Fibroblast of lung (primary cell): ENCODE measurements around the gene ADH1C.

Experiments used
- EZH2 ChIP-seq: IDR thresholded peaks from 2 replicates; pipeline ENCODE4 v1.5.1; 2012; ENCODE audit warnings: low read length, control low read depth, mild to moderate bottlenecking; ENCODE audit errors: missing control alignments
- TF ChIP-seq, protein P1 (sequence below), 2 donors: IDR thresholded peaks in 1 of 2; conservative IDR thresholded peaks in 1 of 2; 1 replicate in 1 of 2; 2 replicates in 1 of 2; pipeline ENCODE4 v1.5.1; 2011 to 2012; ENCODE audit warnings: low read length in 2 of 2, control low read depth in 1 of 2, inconsistent platforms in 1 of 2, low read depth in 1 of 2, mild to moderate bottlenecking in 1 of 2

DNA sequence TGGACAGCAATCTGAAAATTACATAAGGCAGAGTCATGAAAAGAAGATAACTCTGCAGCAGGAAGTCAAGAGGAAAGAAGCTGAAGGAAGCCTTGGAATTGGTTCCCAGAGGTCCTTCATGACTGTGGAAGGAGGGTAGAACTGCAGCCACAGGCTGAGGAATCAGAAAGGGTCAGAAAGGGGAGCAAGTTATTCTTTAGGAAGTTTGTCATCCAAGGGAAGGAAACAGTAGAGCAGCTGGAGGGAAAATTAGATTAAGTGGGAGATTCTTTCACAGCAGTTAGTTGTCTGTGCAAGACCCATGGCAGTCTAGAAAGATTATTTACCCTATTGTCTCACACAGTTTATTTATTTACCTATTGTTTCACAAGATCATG, 9.3 kb upstream of the ADH1C start:
- TF ChIP-seq, protein P1, sequence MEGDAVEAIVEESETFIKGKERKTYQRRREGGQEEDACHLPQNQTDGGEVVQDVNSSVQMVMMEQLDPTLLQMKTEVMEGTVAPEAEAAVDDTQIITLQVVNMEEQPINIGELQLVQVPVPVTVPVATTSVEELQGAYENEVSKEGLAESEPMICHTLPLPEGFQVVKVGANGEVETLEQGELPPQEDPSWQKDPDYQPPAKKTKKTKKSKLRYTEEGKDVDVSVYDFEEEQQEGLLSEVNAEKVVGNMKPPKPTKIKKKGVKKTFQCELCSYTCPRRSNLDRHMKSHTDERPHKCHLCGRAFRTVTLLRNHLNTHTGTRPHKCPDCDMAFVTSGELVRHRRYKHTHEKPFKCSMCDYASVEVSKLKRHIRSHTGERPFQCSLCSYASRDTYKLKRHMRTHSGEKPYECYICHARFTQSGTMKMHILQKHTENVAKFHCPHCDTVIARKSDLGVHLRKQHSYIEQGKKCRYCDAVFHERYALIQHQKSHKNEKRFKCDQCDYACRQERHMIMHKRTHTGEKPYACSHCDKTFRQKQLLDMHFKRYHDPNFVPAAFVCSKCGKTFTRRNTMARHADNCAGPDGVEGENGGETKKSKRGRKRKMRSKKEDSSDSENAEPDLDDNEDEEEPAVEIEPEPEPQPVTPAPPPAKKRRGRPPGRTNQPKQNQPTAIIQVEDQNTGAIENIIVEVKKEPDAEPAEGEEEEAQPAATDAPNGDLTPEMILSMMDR (conservative IDR thresholded peaks at IDR 0.05 in 1 of 2, IDR thresholded peaks at IDR 0.05 in 1 of 2; ENCODE audit: low read depth in 1 of 2, low read length in 2 of 2), result no peak
- TF ChIP-seq EZH2, result no peak
